ENCODE measurements around the gene TEX264. TPM values are rescaled to one million over a fixed set of nuclear protein-coding genes. Genes with fewer than 3 reads are reported as not detected.

Gene TEX264
- total RNA-seq, 1 experiment from 2014 or later: 46.4 TPM

DNA sequence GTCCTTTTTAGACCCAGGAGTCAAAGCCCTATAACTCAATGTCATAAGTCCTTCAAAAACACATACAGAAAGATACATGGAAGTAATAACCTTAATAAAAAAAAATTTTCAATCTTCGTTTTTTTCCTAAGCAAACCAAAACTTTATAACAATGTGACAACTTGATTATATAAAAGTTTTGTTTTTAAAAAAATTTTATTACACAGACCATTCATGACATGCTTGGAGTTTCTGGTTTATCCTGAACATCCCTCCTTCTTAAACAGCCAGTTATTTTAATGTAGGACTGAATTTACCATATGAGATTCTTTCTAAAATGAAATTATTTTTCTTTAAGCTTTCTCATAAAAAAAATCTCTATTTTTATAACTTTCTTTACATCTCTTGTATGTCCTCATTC lies 77.3 kb downstream of the TEX264 start:
- no peak overlapping the region for H3K27ac Mint-ChIP-seq (ENCODE audit: low read depth, unreplicated experiment)
- H3K4me3 Mint-ChIP-seq (ENCODE audit: unreplicated experiment): no peak overlapping the region
- H3K36me3 Mint-ChIP-seq (ENCODE audit: insufficient read depth, unreplicated experiment): no peaks in the 10 kb centered on the region
- no peaks in the 10 kb centered on the region for H3K4me1 Mint-ChIP-seq (ENCODE audit: insufficient read depth, unreplicated experiment)
- ChIA-PET POLR2A (no interaction called here), CTCF (interaction anchor here (0.6 kb wide), 2 partner anchors 80 to 197 kb away, joined by 3 to 5 read pairs; no protein-coding TSS in a partner anchor)
- H3K9me3 Mint-ChIP-seq (ENCODE audit: unreplicated experiment): no peaks in the 10 kb centered on the region
- DNase-seq (ENCODE audit: unreplicated experiment): no peak
- BruUV-seq (replicated peaks): no TSS peak
- TF ChIP-seq CTCF (IDR thresholded peaks at IDR 0.05; ENCODE audit: unreplicated experiment): no peak
- H3K27me3 Mint-ChIP-seq (ENCODE audit: insufficient read depth, unreplicated experiment): peaks cover 17% of the 10 kb centered on the region
- intact Hi-C loops (cut with micrococcal nuclease): no loop called here

- Mint-ChIP-seq H3K36me3 (ENCODE audit: insufficient read depth, unreplicated experiment) (no peaks in the 10 kb centered on the region), H3K27me3 (ENCODE audit: insufficient read depth, unreplicated experiment) (peaks cover 20% of the 10 kb centered on the region), H3K4me3 (ENCODE audit: unreplicated experiment) (no peak overlapping the region), H3K27ac (ENCODE audit: low read depth, unreplicated experiment) (no peak overlapping the region), H3K4me1 (ENCODE audit: insufficient read depth, unreplicated experiment) (no peaks in the 10 kb centered on the region), H3K9me3 (ENCODE audit: unreplicated experiment) (peaks cover 8% of the 10 kb centered on the region)
- no peak for TF ChIP-seq CTCF (IDR thresholded peaks at IDR 0.05; ENCODE audit: unreplicated experiment)
- BruUV-seq (replicated peaks): no TSS peak
- no peak for DNase-seq (ENCODE audit: unreplicated experiment)
- ChIA-PET CTCF (interaction anchor here (0.9 kb wide), 1 partner anchor 10 kb away, joined by 4 read pairs; no protein-coding TSS in a partner anchor), POLR2A (no interaction called here)
- intact Hi-C loops (cut with micrococcal nuclease): no loop called here
Observed at GRCh38 chr3:51750878-51751277, 79.8 kb downstream of the TEX264 start.

GRCh38 chr3:51751287-51751686 lies 80.2 kb downstream of the TEX264 start:
- Mint-ChIP-seq H3K9me3 (ENCODE audit: unreplicated experiment) (peaks cover 12% of the 10 kb centered on the region), H3K4me3 (ENCODE audit: unreplicated experiment) (no peak overlapping the region), H3K27ac (ENCODE audit: low read depth, unreplicated experiment) (no peak overlapping the region), H3K36me3 (ENCODE audit: insufficient read depth, unreplicated experiment) (no peaks in the 10 kb centered on the region), H3K27me3 (ENCODE audit: insufficient read depth, unreplicated experiment) (peaks cover 20% of the 10 kb centered on the region), H3K4me1 (ENCODE audit: insufficient read depth, unreplicated experiment) (no peaks in the 10 kb centered on the region)
- intact Hi-C loops (cut with micrococcal nuclease): no loop called here
- TF ChIP-seq CTCF (IDR thresholded peaks at IDR 0.05; ENCODE audit: unreplicated experiment): no peak
- ChIA-PET POLR2A (no interaction called here), CTCF (no interaction called here)
- no TSS peak for BruUV-seq (replicated peaks)
- no peak for DNase-seq (ENCODE audit: unreplicated experiment)

Other genes with a start within 250 kb of the TEX264 start
- gene DCAF1, start 171.2 kb upstream of the TEX264 start, total RNA-seq (2022): 17.9 and 19.7 TPM in 2 replicates
- 23.5 and 28.2 TPM in 2 replicates for gene RAD54L2, start 132.5 kb upstream of the TEX264 start, total RNA-seq (2022)
- 0.23 and 0.44 TPM in 2 replicates for gene GRM2, start 35.8 kb downstream of the TEX264 start, total RNA-seq (2022)
- gene IQCF6, start 108.0 kb downstream of the TEX264 start, total RNA-seq (2022): not detected in 2 replicates
- not detected in 2 replicates for gene IQCF2, start 190.4 kb downstream of the TEX264 start, total RNA-seq (2022)
- gene IQCF5, start 204.3 kb downstream of the TEX264 start, total RNA-seq (2022): not detected in 2 replicates
- gene IQCF1, start 232.1 kb downstream of the TEX264 start, total RNA-seq (2022): not detected in 2 replicates

Data from MCF 10A (cell line).